HepG2 (cell line): ENCODE results near the gene ZNF771. TPM values are rescaled to one million over a fixed set of nuclear protein-coding genes. Genes with fewer than 3 reads are reported as not detected.

Experiments
- GATAD2A ChIP-seq: IDR thresholded peaks from 2 replicates; pipeline ENCODE4 v1.6.1; 2016
- HNF4G ChIP-seq, 2 experiments: sonication (generic) in 1 of 2; formaldehyde crosslinking in 1 of 2; IDR thresholded peaks; 2 replicates each; pipeline versions ENCODE4 v1.4.0 to v1.6.1; 2011 to 2020; ENCODE audit warnings: borderline replicate concordance in 2 of 2, low read depth in 2 of 2, mild to moderate bottlenecking in 2 of 2, low read length in 1 of 2, missing genetic modification reagents in 1 of 2, moderate library complexity in 1 of 2
- ISL2 ChIP-seq: sonication (generic); formaldehyde crosslinking; IDR thresholded peaks from 2 replicates; pipeline ENCODE4 v1.5.0; 2020; ENCODE audit warnings: missing genetic modification reagents
- KLF13 ChIP-seq: sonication (generic); formaldehyde crosslinking; IDR thresholded peaks from 2 replicates; pipeline ENCODE4 v1.4.0; 2020; ENCODE audit warnings: mild to moderate bottlenecking, missing genetic modification reagents
- KMT2B ChIP-seq: IDR thresholded peaks from 2 replicates; pipeline ENCODE4 v1.6.1; 2016; ENCODE audit warnings: missing genetic modification reagents, missing compliant biosample characterization
- NCOA1 ChIP-seq: sonication (generic); formaldehyde crosslinking; IDR thresholded peaks from 2 replicates; pipeline ENCODE4 v1.9.0; 2021; ENCODE audit warnings: missing genetic modification reagents
- PCBP2 ChIP-seq: fragments of 200-400 bp; formaldehyde crosslinking; optimal IDR thresholded peaks from 2 replicates; pipeline ENCODE3; 2018; ENCODE audit warnings: low read length, low read depth; ENCODE audit not compliant: poor library complexity, severe bottlenecking
- RAD21 ChIP-seq: fragments of 450-650 bp; formaldehyde crosslinking; IDR thresholded peaks from 2 replicates; pipeline ENCODE4 v1.5.0; 2020; ENCODE audit warnings: mild to moderate bottlenecking
- RBM22 ChIP-seq: fragments of 200-400 bp; formaldehyde crosslinking; optimal IDR thresholded peaks from 2 replicates; pipeline ENCODE3; 2017; ENCODE audit warnings: mild to moderate bottlenecking, low read length, moderate library complexity
- SNAPC5 ChIP-seq: sonication (generic); formaldehyde crosslinking; IDR thresholded peaks from 2 replicates; pipeline ENCODE4 v1.8.1; 2023; ENCODE audit warnings: mild to moderate bottlenecking, missing genetic modification reagents, borderline replicate concordance
- U2AF2 ChIP-seq: fragments of 200-400 bp; formaldehyde crosslinking; IDR thresholded peaks from 2 replicates; pipeline ENCODE4 v1.6.1; 2017; ENCODE audit warnings: low read depth, mild to moderate bottlenecking, low read length
- ZBTB38 ChIP-seq: sonication (generic); formaldehyde crosslinking; IDR thresholded peaks from 2 replicates; pipeline ENCODE4 v1.5.1; 2020; ENCODE audit warnings: mild to moderate bottlenecking, missing genetic modification reagents
- ZNF274 ChIP-seq: sonication (generic); formaldehyde crosslinking; IDR thresholded peaks from 2 replicates; pipeline ENCODE4 v1.5.1; 2020; ENCODE audit warnings: mild to moderate bottlenecking, missing genetic modification reagents
- ZNF543 ChIP-seq: sonication (generic); formaldehyde crosslinking; IDR thresholded peaks from 2 replicates; pipeline ENCODE4 v1.4.0; 2020; ENCODE audit warnings: mild to moderate bottlenecking, missing genetic modification reagents
- ZNF563 ChIP-seq: sonication (generic); formaldehyde crosslinking; IDR thresholded peaks from 2 replicates; pipeline ENCODE4 v1.8.0; 2022; ENCODE audit warnings: mild to moderate bottlenecking, moderate library complexity, missing genetic modification reagents
- ZNF761 ChIP-seq: sonication (generic); formaldehyde crosslinking; conservative IDR thresholded peaks from 2 replicates; pipeline ENCODE4 v1.4.0; 2020; ENCODE audit warnings: mild to moderate bottlenecking, missing genetic modification reagents
- ZNF768 ChIP-seq: sonication (generic); formaldehyde crosslinking; IDR thresholded peaks from 2 replicates; pipeline ENCODE4 v1.4.0; 2020; ENCODE audit warnings: missing genetic modification reagents
- ZSCAN21 ChIP-seq: sonication (generic); formaldehyde crosslinking; IDR thresholded peaks from 2 replicates; pipeline ENCODE4 v1.8.0; 2022; ENCODE audit warnings: mild to moderate bottlenecking, missing genetic modification reagents, moderate library complexity, borderline replicate concordance
- polyA plus RNA-seq, 8 experiments: library from polyadenylated mRNA; depleted of rRNA in 3 of 8; stranded (reverse) in 7 of 8; unstranded in 1 of 8; fragments of >200 nt; fragmentation: Illumina TruSeq in 4 of 8; extraction: Trizol in 4 of 8; gene quantifications; 2 replicates each; pipeline versions ENCODE4 v1.2.1 to v1.2.3, GENCODE V29; 2011 to 2016; ENCODE audit warnings: low read depth in 4 of 8, missing spikeins in 1 of 8, mixed read lengths in 1 of 8; ENCODE audit not compliant: insufficient read depth in 1 of 8
- total RNA-seq, 5 experiments: library from RNA; depleted of rRNA; stranded (reverse); fragments of >200 nt; fragmentation: Illumina TruSeq; extraction: Trizol; gene quantifications; 2 replicates each; pipeline ENCODE4 v1.2.3, GENCODE V29; 2016; ENCODE audit warnings: low read depth in 1 of 5
- TF ChIP-seq, protein P1 (sequence below), 2 experiments: sonication (generic) in 1 of 2; formaldehyde crosslinking in 1 of 2; IDR thresholded peaks; 2 replicates each; pipeline versions ENCODE4 v1.4.0 to v1.6.1; 2018 to 2020; ENCODE audit warnings: missing genetic modification reagents in 2 of 2, borderline replicate concordance in 1 of 2, low read depth in 1 of 2, mild to moderate bottlenecking in 1 of 2, missing biosample characterization in 1 of 2
- TF ChIP-seq, protein P2 (sequence below): sonication (generic); formaldehyde crosslinking; IDR thresholded peaks from 2 replicates; pipeline ENCODE4 v1.5.1; 2020; ENCODE audit warnings: mild to moderate bottlenecking, missing genetic modification reagents, moderate library complexity
- TF ChIP-seq, protein P3 (sequence below): sonication (generic); formaldehyde crosslinking; IDR thresholded peaks from 2 replicates; pipeline ENCODE4 v1.8.1; 2023; ENCODE audit warnings: mild to moderate bottlenecking, missing genetic modification reagents

ZNF771 gene
- total and polyA plus RNA-seq, 2 of the 13 experiments (the other 11 are each of a cell fraction or from before 2014, with no cell fraction given) = 5.0 to 11.8 TPM

DNA sequence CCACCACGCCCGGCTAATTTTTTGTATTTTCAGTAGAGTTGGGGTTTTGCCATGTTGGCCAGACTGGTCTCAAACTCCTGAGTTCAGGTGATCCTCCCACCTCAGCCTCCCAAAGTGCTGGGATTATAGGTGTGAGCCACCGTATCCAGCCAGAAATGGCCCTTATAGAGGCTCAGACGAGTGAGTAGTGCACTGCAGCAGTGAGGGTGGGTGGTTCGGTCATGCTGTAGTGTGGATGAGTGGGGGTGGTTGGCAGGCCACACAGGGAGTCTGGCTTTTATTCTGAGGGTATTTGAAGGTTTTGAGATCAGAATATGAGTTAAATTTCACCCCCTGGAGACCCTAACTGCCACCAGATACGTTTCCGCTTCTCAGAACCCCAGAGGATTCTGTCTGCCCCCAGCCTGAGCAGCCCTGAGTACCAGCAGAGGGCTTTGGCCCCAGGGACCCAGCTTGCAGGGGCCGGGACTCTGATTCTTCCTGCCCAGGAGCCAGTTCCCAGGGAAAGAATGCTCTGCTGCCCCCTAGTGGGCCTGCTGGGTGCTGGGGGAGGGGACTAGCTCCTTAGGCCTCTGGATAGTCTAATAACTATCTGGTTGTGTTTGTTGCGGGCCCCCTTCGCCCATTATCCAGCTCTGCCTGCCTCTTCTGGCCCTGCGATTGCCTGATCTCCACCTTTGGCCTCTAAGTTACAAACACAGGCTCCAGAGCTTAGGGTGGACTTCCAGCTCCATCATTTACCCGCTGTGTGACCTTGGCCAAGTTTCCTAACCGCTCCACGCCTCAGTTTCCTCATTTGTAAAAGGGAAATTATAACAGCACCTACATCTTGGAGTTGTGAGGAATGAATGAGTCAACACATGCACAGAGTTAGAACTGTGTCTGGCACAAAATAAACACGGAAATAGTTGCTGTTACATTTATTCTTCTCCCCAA lies 2.0 kb downstream of the ZNF771 start (continued):
- TF ChIP-seq KLF13 = no peak
- no peak for TF ChIP-seq PCBP2
- peak; percentile 98 for TF ChIP-seq RAD21
- no peak; the same call in 1 of the 2 replicates for TF ChIP-seq ZNF761 (CRISPR knock-in tag)
- TF ChIP-seq RBM22 = no peak
- TF ChIP-seq HNF4G (IDR thresholded peaks at IDR 0.05; ENCODE audit: borderline replicate concordance, low read depth, low read length) = peak; percentile 6; the same call in 1 of the 2 replicates
- TF ChIP-seq HNF4G (CRISPR knock-in tag; IDR thresholded peaks at IDR 0.05; ENCODE audit: borderline replicate concordance, low read depth) = no peak
- no peak for TF ChIP-seq U2AF2
- TF ChIP-seq, protein P1, sequence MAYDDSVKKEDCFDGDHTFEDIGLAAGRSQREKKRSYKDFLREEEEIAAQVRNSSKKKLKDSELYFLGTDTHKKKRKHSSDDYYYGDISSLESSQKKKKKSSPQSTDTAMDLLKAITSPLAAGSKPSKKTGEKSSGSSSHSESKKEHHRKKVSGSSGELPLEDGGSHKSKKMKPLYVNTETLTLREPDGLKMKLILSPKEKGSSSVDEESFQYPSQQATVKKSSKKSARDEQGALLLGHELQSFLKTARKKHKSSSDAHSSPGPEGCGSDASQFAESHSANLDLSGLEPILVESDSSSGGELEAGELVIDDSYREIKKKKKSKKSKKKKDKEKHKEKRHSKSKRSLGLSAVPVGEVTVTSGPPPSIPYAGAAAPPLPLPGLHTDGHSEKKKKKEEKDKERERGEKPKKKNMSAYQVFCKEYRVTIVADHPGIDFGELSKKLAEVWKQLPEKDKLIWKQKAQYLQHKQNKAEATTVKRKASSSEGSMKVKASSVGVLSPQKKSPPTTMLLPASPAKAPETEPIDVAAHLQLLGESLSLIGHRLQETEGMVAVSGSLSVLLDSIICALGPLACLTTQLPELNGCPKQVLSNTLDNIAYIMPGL (CRISPR knock-in tag; IDR thresholded peaks at IDR 0.05; ENCODE audit: borderline replicate concordance in 1 of 2, low read depth in 1 of 2) = peak; percentile 90 to 95
- TF ChIP-seq NCOA1 = 0 out of 2 replicates have a peak, but pooled peaks have one; percentile 40
- TF ChIP-seq KMT2B (CRISPR knock-in tag) = peak; percentile 45; the same call in 1 of the 2 replicates
- TF ChIP-seq ZNF768 = peak; percentile 46; the same call in 1 of the 2 replicates
- TF ChIP-seq, protein P2, sequence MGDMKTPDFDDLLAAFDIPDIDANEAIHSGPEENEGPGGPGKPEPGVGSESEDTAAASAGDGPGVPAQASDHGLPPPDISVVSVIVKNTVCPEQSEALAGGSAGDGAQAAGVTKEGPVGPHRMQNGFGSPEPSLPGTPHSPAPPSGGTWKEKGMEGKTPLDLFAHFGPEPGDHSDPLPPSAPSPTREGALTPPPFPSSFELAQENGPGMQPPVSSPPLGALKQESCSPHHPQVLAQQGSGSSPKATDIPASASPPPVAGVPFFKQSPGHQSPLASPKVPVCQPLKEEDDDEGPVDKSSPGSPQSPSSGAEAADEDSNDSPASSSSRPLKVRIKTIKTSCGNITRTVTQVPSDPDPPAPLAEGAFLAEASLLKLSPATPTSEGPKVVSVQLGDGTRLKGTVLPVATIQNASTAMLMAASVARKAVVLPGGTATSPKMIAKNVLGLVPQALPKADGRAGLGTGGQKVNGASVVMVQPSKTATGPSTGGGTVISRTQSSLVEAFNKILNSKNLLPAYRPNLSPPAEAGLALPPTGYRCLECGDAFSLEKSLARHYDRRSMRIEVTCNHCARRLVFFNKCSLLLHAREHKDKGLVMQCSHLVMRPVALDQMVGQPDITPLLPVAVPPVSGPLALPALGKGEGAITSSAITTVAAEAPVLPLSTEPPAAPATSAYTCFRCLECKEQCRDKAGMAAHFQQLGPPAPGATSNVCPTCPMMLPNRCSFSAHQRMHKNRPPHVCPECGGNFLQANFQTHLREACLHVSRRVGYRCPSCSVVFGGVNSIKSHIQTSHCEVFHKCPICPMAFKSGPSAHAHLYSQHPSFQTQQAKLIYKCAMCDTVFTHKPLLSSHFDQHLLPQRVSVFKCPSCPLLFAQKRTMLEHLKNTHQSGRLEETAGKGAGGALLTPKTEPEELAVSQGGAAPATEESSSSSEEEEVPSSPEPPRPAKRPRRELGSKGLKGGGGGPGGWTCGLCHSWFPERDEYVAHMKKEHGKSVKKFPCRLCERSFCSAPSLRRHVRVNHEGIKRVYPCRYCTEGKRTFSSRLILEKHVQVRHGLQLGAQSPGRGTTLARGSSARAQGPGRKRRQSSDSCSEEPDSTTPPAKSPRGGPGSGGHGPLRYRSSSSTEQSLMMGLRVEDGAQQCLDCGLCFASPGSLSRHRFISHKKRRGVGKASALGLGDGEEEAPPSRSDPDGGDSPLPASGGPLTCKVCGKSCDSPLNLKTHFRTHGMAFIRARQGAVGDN = peak; percentile 80
- TF ChIP-seq ZBTB38 = peak; percentile 50; the same call in 1 of the 2 replicates
- peak; percentile 66 for TF ChIP-seq GATAD2A (CRISPR knock-in tag)
- peak; percentile 47; the same call in 1 of the 2 replicates for TF ChIP-seq ISL2 (CRISPR knock-in tag)
- no peak for TF ChIP-seq ZNF543
- TF ChIP-seq SNAPC5 (CRISPR knock-in tag) = no peak
- no peak for TF ChIP-seq ZNF274 (CRISPR knock-in tag)
- TF ChIP-seq ZNF563 = no peak
- TF ChIP-seq, protein P3, sequence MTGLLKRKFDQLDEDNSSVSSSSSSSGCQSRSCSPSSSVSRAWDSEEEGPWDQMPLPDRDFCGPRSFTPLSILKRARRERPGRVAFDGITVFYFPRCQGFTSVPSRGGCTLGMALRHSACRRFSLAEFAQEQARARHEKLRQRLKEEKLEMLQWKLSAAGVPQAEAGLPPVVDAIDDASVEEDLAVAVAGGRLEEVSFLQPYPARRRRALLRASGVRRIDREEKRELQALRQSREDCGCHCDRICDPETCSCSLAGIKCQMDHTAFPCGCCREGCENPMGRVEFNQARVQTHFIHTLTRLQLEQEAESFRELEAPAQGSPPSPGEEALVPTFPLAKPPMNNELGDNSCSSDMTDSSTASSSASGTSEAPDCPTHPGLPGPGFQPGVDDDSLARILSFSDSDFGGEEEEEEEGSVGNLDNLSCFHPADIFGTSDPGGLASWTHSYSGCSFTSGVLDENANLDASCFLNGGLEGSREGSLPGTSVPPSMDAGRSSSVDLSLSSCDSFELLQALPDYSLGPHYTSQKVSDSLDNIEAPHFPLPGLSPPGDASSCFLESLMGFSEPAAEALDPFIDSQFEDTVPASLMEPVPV (CRISPR knock-in tag) = no peak
- 0 out of 2 replicates have a peak, but pooled peaks have one; percentile 33 for TF ChIP-seq ZSCAN21
